GM23248 (cell line): ENCODE measurements around the gene THSD4.

Experiments
- EZH2 ChIP-seq: fragments of 200-600 bp; sonication (generic); IDR thresholded peaks from 2 replicates; pipeline ENCODE4 v1.6.1; 2018; ENCODE audit warnings: antibody characterized with exemption, mild to moderate bottlenecking; ENCODE audit not compliant: insufficient read depth, poor library complexity, severe bottlenecking
- EZH2phosphoT487 ChIP-seq: fragments of 200-600 bp; sonication (generic); IDR thresholded peaks from 2 replicates; pipeline ENCODE4 v1.6.1; 2018; ENCODE audit warnings: antibody characterized with exemption, moderate library complexity, mild to moderate bottlenecking, low read depth; ENCODE audit not compliant: insufficient read depth

DNA sequence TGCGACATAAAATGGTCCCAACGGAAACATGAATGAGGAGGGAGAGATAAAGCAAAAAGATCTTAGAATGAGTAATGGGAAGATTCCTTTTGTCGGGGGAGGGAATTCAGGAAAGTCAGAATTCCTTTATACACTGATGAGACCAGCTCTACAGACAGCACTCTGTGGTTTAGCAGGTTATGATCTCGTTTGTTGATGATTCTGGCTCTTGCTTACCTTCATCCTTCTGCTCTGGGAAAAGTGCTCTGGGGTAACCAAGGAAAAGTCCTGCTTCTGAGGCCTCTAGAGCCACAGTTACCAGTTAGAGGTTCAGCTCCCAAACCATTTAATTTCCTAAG, 544.4 kb downstream of the THSD4 start:
- TF ChIP-seq EZH2 (no peak), EZH2phosphoT487 (no peak)
